CD4-positive, alpha-beta T cell treated with Interferon gamma for 1 hour (primary cell): ENCODE results near the gene CRELD2.

Source experiments
- DNase-seq: peaks from one replicate; pipeline ENCODE4 v3.0.0-alpha.2; 2020

The CRELD2 gene

GRCh38 chr22:49948116-49948957, 29.9 kb downstream of the CRELD2 start:
- no peak for DNase-seq

- no peak for DNase-seq
Observed at GRCh38 chr22:49948958-49949913, 30.8 kb downstream of the CRELD2 start.

GRCh38 chr22:49949914-49950292, 31.5 kb downstream of the CRELD2 start:
- DNase-seq: no peak

GRCh38 chr22:49950396-49950994, 32.1 kb downstream of the CRELD2 start:
- DNase-seq: no peak

GRCh38 chr22:49951000-49951677, 32.7 kb downstream of the CRELD2 start:
- no peak for DNase-seq

- DNase-seq: no peak
Observed at GRCh38 chr22:49951678-49951985, 33.2 kb downstream of the CRELD2 start.

GRCh38 chr22:49951986-49952896, 33.8 kb downstream of the CRELD2 start:
- DNase-seq: no peak

- DNase-seq: no peak
Observed at GRCh38 chr22:49953027-49953679, 34.7 kb downstream of the CRELD2 start.

GRCh38 chr22:49953680-49954344, 35.4 kb downstream of the CRELD2 start:
- DNase-seq: no peak

- DNase-seq: no peak
Observed at GRCh38 chr22:49954354-49954753, 35.9 kb downstream of the CRELD2 start.

GRCh38 chr22:49954991-49955580, 36.7 kb downstream of the CRELD2 start:
- DNase-seq: no peak

- no peak for DNase-seq
Observed at GRCh38 chr22:49955581-49956417, 37.4 kb downstream of the CRELD2 start.

GRCh38 chr22:49956418-49956770, 38.0 kb downstream of the CRELD2 start:
- DNase-seq: no peak

- DNase-seq: no peak
Observed at GRCh38 chr22:49956914-49957825, 38.7 kb downstream of the CRELD2 start.

- DNase-seq: no peak
Observed at GRCh38 chr22:49957826-49958365, 39.5 kb downstream of the CRELD2 start.

GRCh38 chr22:49958366-49958921, 40.0 kb downstream of the CRELD2 start:
- DNase-seq: no peak

- no peak for DNase-seq
Observed at GRCh38 chr22:49958931-49959781, 40.7 kb downstream of the CRELD2 start.
